Sigmoid colon (tissue), 7 donors: ENCODE data around the gene GALNT1. TPM values are rescaled to one million over a fixed set of nuclear protein-coding genes. Genes with fewer than 3 reads are reported as not detected.
"Not testable (repeated sequence)": the region's sequence is repeated elsewhere in the genome, so short reads cannot be mapped to it uniquely, and the experiment has no call there.

Experiments
- DNase-seq: peaks from one replicate; pipeline ENCODE4 v3.0.0-alpha.2; 2019
- H3K27ac ChIP-seq, 4 donors: fragments of 200-600 bp; sonication (generic); one replicate each; pipeline ENCODE4 v1.5.1; 2016 to 2019; ENCODE audit warnings: mild to moderate bottlenecking in 1 of 4
- H3K27me3 ChIP-seq, 3 donors: fragments of 200-600 bp; sonication (generic); one replicate each; pipeline ENCODE4 v1.5.1; 2019; ENCODE audit warnings: mild to moderate bottlenecking in 1 of 3
- H3K36me3 ChIP-seq, 4 donors: fragments of 200-600 bp; sonication (generic); one replicate each; pipeline ENCODE4 v1.5.1; 2016 to 2019
- H3K4me1 ChIP-seq, 4 donors: fragments of 200-600 bp; sonication (generic); one replicate each; pipeline ENCODE4 v1.5.1; 2017 to 2019
- H3K4me3 ChIP-seq, 4 donors: fragments of 200-600 bp; sonication (generic); one replicate each; pipeline ENCODE4 v1.5.1; 2017 to 2019; ENCODE audit warnings: mild to moderate bottlenecking in 2 of 4, moderate library complexity in 1 of 4
- H3K9me3 ChIP-seq, 4 donors: fragments of 200-600 bp in 3 of 4; sonication (generic) in 3 of 4; one replicate each; pipeline versions ENCODE4 v1.5.1 to v1.6.1; 2013 to 2019
- CTCF ChIP-seq, 4 experiments: fragments of 450-650 bp in 3 of 4; fragments of 200-600 bp in 1 of 4; IDR thresholded peaks; one replicate each; pipeline ENCODE4 v1.5.1; 2016 to 2019; ENCODE audit warnings: antibody characterized with exemption in 4 of 4, mild to moderate bottlenecking in 3 of 4, moderate library complexity in 2 of 4
- EP300 ChIP-seq, 4 donors: sonication (generic); formaldehyde crosslinking; IDR thresholded peaks; one replicate each; pipeline ENCODE4 v1.6.1; 2017; ENCODE audit warnings: antibody characterized with exemption in 4 of 4
- POLR2A ChIP-seq, 2 donors: fragments of 450-650 bp; IDR thresholded peaks; one replicate each; pipeline ENCODE4 v1.6.1; 2016; ENCODE audit warnings: antibody characterized with exemption in 2 of 2, mild to moderate bottlenecking in 2 of 2, moderate library complexity in 2 of 2
- POLR2AphosphoS5 ChIP-seq, 4 donors: sonication (generic); formaldehyde crosslinking; IDR thresholded peaks; one replicate each; pipeline ENCODE4 v1.6.1; 2017; ENCODE audit warnings: antibody characterized with exemption in 4 of 4
- WGBS, 2 donors: extraction: QIAGEN DNeasy Blood & Tissue Kit; methylation state at CpG; one replicate each; pipeline ENCODE4 v1.1.7; 2013; 5-methylcytosine and 5-hydroxymethylcytosine counted together
- intact Hi-C: fragments of 100-400 bp; cut with DNase I; formaldehyde crosslinking; loops from one replicate; pipeline ENCODE4 v1.15.1; 2023
- polyA plus RNA-seq, 3 donors: library from polyadenylated mRNA; stranded (reverse); fragments of 200-250 nt; gene quantifications; one replicate each; pipeline ENCODE4 v1.2.3, GENCODE V29; 2013
- total RNA-seq, 4 donors: library from RNA; depleted of rRNA; stranded (reverse); fragments of >200 nt; gene quantifications; one replicate each; pipeline ENCODE4 v1.1.0, GENCODE V29; 2016
- donor health status: healthy with polysubstance abuse.
- donor health status: Bipolar disorder and iron deficiency.
- donor health status: healthy.

GALNT1 gene
- total and polyA plus RNA-seq, 7 donors: 21.5 to 33.9 (median 29.7) TPM

GRCh38 chr18:35573531-35573930, 8.0 kb upstream of the GALNT1 start:
- H3K4me1 ChIP-seq: no peaks in the 10 kb centered on the region
- WGBS, 2 donors: 71 to 89% methylated on average over 2 of the region's 2 CpGs
- H3K9me3 ChIP-seq: no peaks in the 10 kb centered on the region
- TF ChIP-seq CTCF (IDR thresholded peaks at IDR 0.05) (no peak), EP300 (IDR thresholded peaks at IDR 0.05) (no peak), POLR2A (IDR thresholded peaks at IDR 0.05) (no peak)
- H3K27ac ChIP-seq: no peak overlapping the region
- no peak for DNase-seq
- no peaks in the 10 kb centered on the region for H3K27me3 ChIP-seq
- no peaks in the 10 kb centered on the region for H3K36me3 ChIP-seq
- H3K4me3 ChIP-seq: no peak overlapping the region
- intact Hi-C loops: no loop called here

GRCh38 chr18:35576240-35576845, 5.2 kb upstream of the GALNT1 start:
- not testable (repeated sequence) for H3K4me1 ChIP-seq, H3K27ac ChIP-seq, DNase-seq, H3K4me3 ChIP-seq, H3K27me3 ChIP-seq, H3K36me3 ChIP-seq, H3K9me3 ChIP-seq
- intact Hi-C loops: loop anchor here (5.0 kb wide), 1 partner anchor 44 kb away; no protein-coding TSS in a partner anchor
- WGBS, 2 donors: 88 to 95% methylated on average over 6 of the region's 6 CpGs

GRCh38 chr18:35577045-35577848, 4.3 kb upstream of the GALNT1 start:
- Histone ChIP-seq H3K4me1 (peaks cover 0 to 11% (median 3%) of the 10 kb centered on the region in 4 donors), H3K27me3 (no peaks in the 10 kb centered on the region), H3K36me3 (no peaks in the 10 kb centered on the region), H3K4me3 (no peak overlapping the region), H3K9me3 (no peaks in the 10 kb centered on the region), H3K27ac (no peak overlapping the region)
- no peak for DNase-seq
- intact Hi-C loops: loop anchor here (5.0 kb wide), 1 partner anchor 45 kb away; no protein-coding TSS in a partner anchor
- WGBS, 2 donors: 83 to 84% methylated on average over 8 of the region's 8 CpGs
- TF ChIP-seq POLR2A (IDR thresholded peaks at IDR 0.05): no peak
- TF ChIP-seq CTCF (IDR thresholded peaks at IDR 0.05): no peak

- no peak for TF ChIP-seq POLR2AphosphoS5 (IDR thresholded peaks at IDR 0.05)
- no peak for TF ChIP-seq POLR2A (IDR thresholded peaks at IDR 0.05)
- intact Hi-C loops: loop anchor here (5.0 kb wide), 1 partner anchor 46 kb away; no protein-coding TSS in a partner anchor
- H3K4me1 ChIP-seq: peaks cover 0 to 23% (median 15%) of the 10 kb centered on the region in 4 donors
- no peak overlapping the region for H3K4me3 ChIP-seq
- DNase-seq: no peak
- H3K27ac ChIP-seq: no peak overlapping the region
- H3K9me3 ChIP-seq: no peaks in the 10 kb centered on the region
- H3K27me3 ChIP-seq: no peaks in the 10 kb centered on the region
- WGBS, 2 donors: 11 to 61% methylated on average over 1 of the region's 1 CpG
- no peaks in the 10 kb centered on the region for H3K36me3 ChIP-seq
Observed at GRCh38 chr18:35578481-35578880, 3.1 kb upstream of the GALNT1 start.

GRCh38 chr18:35578936-35579335, 2.6 kb upstream of the GALNT1 start:
- no peaks in the 10 kb centered on the region for H3K27me3 ChIP-seq
- peaks cover 0 to 28% (median 17%) of the 10 kb centered on the region in 4 donors for H3K4me1 ChIP-seq
- H3K36me3 ChIP-seq: no peaks in the 10 kb centered on the region
- WGBS, 2 donors: 26 to 71% methylated on average over 4 of the region's 4 CpGs
- intact Hi-C loops: loop anchor here (5.0 kb wide), 1 partner anchor 47 kb away; no protein-coding TSS in a partner anchor
- no peak for DNase-seq
- H3K4me3 ChIP-seq: no peak overlapping the region
- TF ChIP-seq POLR2AphosphoS5 (IDR thresholded peaks at IDR 0.05): no peak
- no peak overlapping the region for H3K27ac ChIP-seq
- H3K9me3 ChIP-seq: no peaks in the 10 kb centered on the region

- intact Hi-C loops: loop anchor here (2.0 to 10.0 kb wide), 5 partner anchors 74 to 391 kb away; partner anchors contain the start of genes INO80C and RMP24
- no peak for TF ChIP-seq EP300 (IDR thresholded peaks at IDR 0.05)
- peak in 1 of 4 donors; percentile 50 for TF ChIP-seq POLR2AphosphoS5 (IDR thresholded peaks at IDR 0.05)
- DNase-seq: peak; percentile 81
Observed at GRCh38 chr18:35580701-35581539, 620 bp upstream of the GALNT1 start.

More at GRCh38 chr18:35580701-35581539, 620 bp upstream of the GALNT1 start:
- Histone ChIP-seq H3K9me3 (no peaks in the 10 kb centered on the region), H3K27ac (peak overlapping the region; percentile 91 to 99 (median 96)), H3K36me3 (no peaks in the 10 kb centered on the region), H3K4me1 (peaks cover 0 to 31% (median 17%) of the 10 kb centered on the region in 4 donors), H3K27me3 (no peaks in the 10 kb centered on the region), H3K4me3 (peak overlapping the region; percentile 58 to 88 (median 72))
- WGBS, 2 donors: 0 to 1% methylated on average over 96 of the region's 96 CpGs
